WTC11 (cell line): ENCODE measurements around the gene CTNNA2. TPM values are rescaled to one million over a fixed set of nuclear protein-coding genes. Genes with fewer than 3 reads are reported as not detected.

Experiments used
- ATAC-seq: fragments of 200-7000 bp; cut with Tn5 transposase; 2 replicates; pipeline ENCODE4 v1.10.0; 2021; ENCODE audit warnings: mild to moderate bottlenecking, moderate library complexity
- CTCF ChIA-PET: fragments of 300-600 bp; sonication (Branson Sonifier 250); formaldehyde crosslinking; loops from one replicate; lab custom pipeline; 2021; ENCODE audit warnings: antibody characterized with exemption; lab: Charles Lee
- POLR2A ChIA-PET: fragments of 350-600 bp; sonication (Branson Sonifier 250); formaldehyde crosslinking; loops from one replicate; lab custom pipeline; 2021; ENCODE audit warnings: antibody characterized with exemption; lab: Charles Lee
- DNase-seq: peaks from one replicate; pipeline ENCODE4 v3.0.0; 2021; ENCODE audit warnings: low spot score
- H3K27ac Mint-ChIP-seq: 2 replicates; pipeline ENCODE4 v1.8.0; 2021; ENCODE audit warnings: mixed read lengths
- H3K27me3 Mint-ChIP-seq: 2 replicates; pipeline ENCODE4 v1.8.0; 2021; ENCODE audit warnings: low read depth, mild to moderate bottlenecking, moderate library complexity, mixed read lengths
- H3K36me3 Mint-ChIP-seq: 2 replicates; pipeline ENCODE4 v1.8.0; 2021; ENCODE audit warnings: mixed read lengths
- H3K4me1 Mint-ChIP-seq: 2 replicates; pipeline ENCODE4 v1.8.0; 2022; ENCODE audit warnings: mixed read lengths
- H3K4me3 Mint-ChIP-seq: 2 replicates; pipeline ENCODE4 v1.8.0; 2021; ENCODE audit warnings: mild to moderate bottlenecking, moderate library complexity, mixed read lengths
- H3K9me3 Mint-ChIP-seq: 2 replicates; pipeline ENCODE4 v1.8.0; 2021; ENCODE audit warnings: mixed read lengths
- CREB1 ChIP-seq: sonication (generic); formaldehyde crosslinking; IDR thresholded peaks from 2 replicates; pipeline ENCODE4 v1.8.0; 2023; ENCODE audit warnings: mild to moderate bottlenecking, missing genetic modification reagents
- CREM ChIP-seq: sonication (generic); formaldehyde crosslinking; IDR thresholded peaks from 2 replicates; pipeline ENCODE4 v1.8.1; 2022; ENCODE audit warnings: mild to moderate bottlenecking, missing genetic modification reagents, moderate library complexity
- ELF4 ChIP-seq: sonication (generic); formaldehyde crosslinking; IDR thresholded peaks from 2 replicates; pipeline ENCODE4 v1.8.1; 2022; ENCODE audit warnings: low read depth, mild to moderate bottlenecking, moderate library complexity, missing genetic modification reagents
- FOXP1 ChIP-seq: sonication (generic); formaldehyde crosslinking; IDR thresholded peaks from 2 replicates; pipeline ENCODE4 v1.8.0; 2022; ENCODE audit warnings: missing genetic modification reagents, mild to moderate bottlenecking, moderate library complexity, borderline replicate concordance
- GTF2I ChIP-seq: fragments of 250-450 bp; sonication (Bioruptor Pico); conservative IDR thresholded peaks from 2 replicates; pipeline ENCODE4 v1.4.0; 2021; ENCODE audit warnings: mild to moderate bottlenecking
- IRF2 ChIP-seq: sonication (generic); formaldehyde crosslinking; IDR thresholded peaks from 2 replicates; pipeline ENCODE4 v1.8.0; 2022; ENCODE audit warnings: low read depth, missing genetic modification reagents, borderline replicate concordance
- JAZF1 ChIP-seq: fragments of 250-450 bp; sonication (Bioruptor Pico); IDR thresholded peaks from 2 replicates; pipeline ENCODE4 v1.9.0; 2021; ENCODE audit warnings: moderate library complexity, mild to moderate bottlenecking, inconsistent platforms
- MYBL2 ChIP-seq: sonication (generic); formaldehyde crosslinking; IDR thresholded peaks from 2 replicates; pipeline ENCODE4 v1.8.1; 2023; ENCODE audit warnings: mild to moderate bottlenecking, moderate library complexity, missing genetic modification reagents
- NFATC4 ChIP-seq: fragments of 250-450 bp; sonication (Bioruptor Pico); IDR thresholded peaks from 2 replicates; pipeline ENCODE4 v1.9.0; 2021; ENCODE audit warnings: mild to moderate bottlenecking
- NR1H2 ChIP-seq: sonication (generic); formaldehyde crosslinking; IDR thresholded peaks from 2 replicates; pipeline ENCODE4 v1.9.0; 2021; ENCODE audit warnings: mild to moderate bottlenecking, moderate library complexity, missing genetic modification reagents
- NR2C2 ChIP-seq: sonication (generic); formaldehyde crosslinking; IDR thresholded peaks from 2 replicates; pipeline ENCODE4 v1.8.0; 2022; ENCODE audit warnings: mild to moderate bottlenecking, missing genetic modification reagents
- NR3C1 ChIP-seq: sonication (generic); formaldehyde crosslinking; conservative IDR thresholded peaks from 2 replicates; pipeline ENCODE4 v1.8.1; 2023; ENCODE audit warnings: low read depth, mild to moderate bottlenecking, missing genetic modification reagents
- SP1 ChIP-seq: sonication (generic); formaldehyde crosslinking; conservative IDR thresholded peaks from 2 replicates; pipeline ENCODE4 v1.8.1; 2022; ENCODE audit warnings: missing genetic modification reagents
- ZNF138 ChIP-seq: sonication (generic); formaldehyde crosslinking; conservative IDR thresholded peaks from 2 replicates; pipeline ENCODE4 v1.8.1; 2022; ENCODE audit warnings: mild to moderate bottlenecking, moderate library complexity, missing genetic modification reagents
- ZNF219 ChIP-seq: sonication (generic); formaldehyde crosslinking; IDR thresholded peaks from 2 replicates; pipeline ENCODE4 v1.8.0; 2023; ENCODE audit warnings: missing genetic modification reagents, mild to moderate bottlenecking, borderline replicate concordance
- ZNF317 ChIP-seq: sonication (generic); formaldehyde crosslinking; IDR thresholded peaks from 2 replicates; pipeline ENCODE4 v1.8.1; 2023; ENCODE audit warnings: low read depth, mild to moderate bottlenecking, moderate library complexity, missing genetic modification reagents, borderline replicate concordance
- ZNF396 ChIP-seq: fragments of 250-450 bp; sonication (Bioruptor Pico); IDR thresholded peaks from 2 replicates; pipeline ENCODE4 v1.8.0; 2021; ENCODE audit warnings: mild to moderate bottlenecking, moderate library complexity, borderline replicate concordance
- ZNF416 ChIP-seq: fragments of 250-450 bp; sonication (Bioruptor Pico); IDR thresholded peaks from 2 replicates; pipeline ENCODE4 v1.9.0; 2021; ENCODE audit warnings: mild to moderate bottlenecking, inconsistent platforms
- total RNA-seq: library from RNA; stranded (reverse); gene quantifications from 3 replicates; pipeline ENCODE4 v1.2.3, GENCODE V29; 2021
- TF ChIP-seq, protein P1 (sequence below): sonication (generic); formaldehyde crosslinking; conservative IDR thresholded peaks from 2 replicates; pipeline ENCODE4 v1.8.1; 2022; ENCODE audit warnings: mild to moderate bottlenecking, missing genetic modification reagents
- TF ChIP-seq, protein P2 (sequence below): fragments of 200-600 bp; IDR thresholded peaks from 2 replicates; pipeline ENCODE4 v1.8.0; 2022; ENCODE audit warnings: antibody characterized with exemption
- TF ChIP-seq, protein P3 (sequence below): sonication (generic); formaldehyde crosslinking; IDR thresholded peaks from 2 replicates; pipeline ENCODE4 v1.8.1; 2023; ENCODE audit warnings: mild to moderate bottlenecking, missing genetic modification reagents, moderate library complexity
- TF ChIP-seq, protein P4 (sequence below): sonication (generic); formaldehyde crosslinking; IDR thresholded peaks from 2 replicates; pipeline ENCODE4 v1.8.1; 2022; ENCODE audit warnings: mild to moderate bottlenecking, missing genetic modification reagents, moderate library complexity, borderline replicate concordance
- TF ChIP-seq, protein P5 (sequence below): sonication (generic); formaldehyde crosslinking; IDR thresholded peaks from 2 replicates; pipeline ENCODE4 v1.8.0; 2022; ENCODE audit warnings: mild to moderate bottlenecking, missing genetic modification reagents
- TF ChIP-seq, protein P6 (sequence below): sonication (generic); formaldehyde crosslinking; IDR thresholded peaks from 2 replicates; pipeline ENCODE4 v1.8.1; 2023; ENCODE audit warnings: mild to moderate bottlenecking, moderate library complexity, missing genetic modification reagents
- TF ChIP-seq, protein P7 (sequence below): sonication (generic); formaldehyde crosslinking; IDR thresholded peaks from 2 replicates; pipeline ENCODE4 v1.8.1; 2022; ENCODE audit warnings: mild to moderate bottlenecking, moderate library complexity, missing genetic modification reagents
- TF ChIP-seq, protein P8 (sequence below): sonication (generic); formaldehyde crosslinking; IDR thresholded peaks from 2 replicates; pipeline ENCODE4 v1.8.1; 2022; ENCODE audit warnings: low read depth, missing genetic modification reagents, borderline replicate concordance
- TF ChIP-seq, protein P9 (sequence below): fragments of 250-450 bp; sonication (Bioruptor Pico); conservative IDR thresholded peaks from 2 replicates; pipeline ENCODE4 v1.9.0; 2021; ENCODE audit warnings: mild to moderate bottlenecking

Gene CTNNA2
- total RNA-seq, 1 experiment from 2014 or later, result 3.8 TPM

DNA sequence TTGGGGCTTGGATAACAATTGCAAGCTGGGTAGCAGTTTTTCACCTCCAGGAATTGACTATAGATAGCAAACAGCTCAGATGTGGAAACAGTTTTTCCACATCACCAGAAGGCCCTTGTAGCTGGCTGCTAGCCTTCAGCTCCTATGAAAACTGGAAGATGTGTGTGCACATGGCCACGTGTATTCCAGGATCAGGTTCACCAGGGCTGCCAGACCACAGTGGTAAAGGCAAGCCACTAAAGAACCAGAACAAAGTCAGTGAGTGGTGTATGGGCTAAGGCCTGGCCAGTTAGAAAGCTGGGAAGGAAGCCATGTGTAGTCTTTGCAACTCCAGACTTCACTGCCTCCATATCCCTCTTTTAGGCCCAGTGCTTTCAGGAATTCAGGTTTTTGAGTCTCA lies 778.8 kb downstream of the CTNNA2 start (continued):
- TF ChIP-seq ZNF138 (CRISPR knock-in tag) (no peak), SP1 (CRISPR knock-in tag) (no peak), NR2C2 (CRISPR knock-in tag) (no peak), ZNF396 (CRISPR knock-in tag) (no peak), CREB1 (no peak), FOXP1 (CRISPR knock-in tag) (no peak)
- TF ChIP-seq, protein P1, sequence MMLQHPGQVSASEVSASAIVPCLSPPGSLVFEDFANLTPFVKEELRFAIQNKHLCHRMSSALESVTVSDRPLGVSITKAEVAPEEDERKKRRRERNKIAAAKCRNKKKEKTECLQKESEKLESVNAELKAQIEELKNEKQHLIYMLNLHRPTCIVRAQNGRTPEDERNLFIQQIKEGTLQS (CRISPR knock-in tag), result no peak
- TF ChIP-seq, protein P2, sequence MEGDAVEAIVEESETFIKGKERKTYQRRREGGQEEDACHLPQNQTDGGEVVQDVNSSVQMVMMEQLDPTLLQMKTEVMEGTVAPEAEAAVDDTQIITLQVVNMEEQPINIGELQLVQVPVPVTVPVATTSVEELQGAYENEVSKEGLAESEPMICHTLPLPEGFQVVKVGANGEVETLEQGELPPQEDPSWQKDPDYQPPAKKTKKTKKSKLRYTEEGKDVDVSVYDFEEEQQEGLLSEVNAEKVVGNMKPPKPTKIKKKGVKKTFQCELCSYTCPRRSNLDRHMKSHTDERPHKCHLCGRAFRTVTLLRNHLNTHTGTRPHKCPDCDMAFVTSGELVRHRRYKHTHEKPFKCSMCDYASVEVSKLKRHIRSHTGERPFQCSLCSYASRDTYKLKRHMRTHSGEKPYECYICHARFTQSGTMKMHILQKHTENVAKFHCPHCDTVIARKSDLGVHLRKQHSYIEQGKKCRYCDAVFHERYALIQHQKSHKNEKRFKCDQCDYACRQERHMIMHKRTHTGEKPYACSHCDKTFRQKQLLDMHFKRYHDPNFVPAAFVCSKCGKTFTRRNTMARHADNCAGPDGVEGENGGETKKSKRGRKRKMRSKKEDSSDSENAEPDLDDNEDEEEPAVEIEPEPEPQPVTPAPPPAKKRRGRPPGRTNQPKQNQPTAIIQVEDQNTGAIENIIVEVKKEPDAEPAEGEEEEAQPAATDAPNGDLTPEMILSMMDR, result no peak
- TF ChIP-seq, protein P3, sequence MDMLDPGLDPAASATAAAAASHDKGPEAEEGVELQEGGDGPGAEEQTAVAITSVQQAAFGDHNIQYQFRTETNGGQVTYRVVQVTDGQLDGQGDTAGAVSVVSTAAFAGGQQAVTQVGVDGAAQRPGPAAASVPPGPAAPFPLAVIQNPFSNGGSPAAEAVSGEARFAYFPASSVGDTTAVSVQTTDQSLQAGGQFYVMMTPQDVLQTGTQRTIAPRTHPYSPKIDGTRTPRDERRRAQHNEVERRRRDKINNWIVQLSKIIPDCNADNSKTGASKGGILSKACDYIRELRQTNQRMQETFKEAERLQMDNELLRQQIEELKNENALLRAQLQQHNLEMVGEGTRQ (CRISPR knock-in tag), result no peak
- TF ChIP-seq, protein P4, sequence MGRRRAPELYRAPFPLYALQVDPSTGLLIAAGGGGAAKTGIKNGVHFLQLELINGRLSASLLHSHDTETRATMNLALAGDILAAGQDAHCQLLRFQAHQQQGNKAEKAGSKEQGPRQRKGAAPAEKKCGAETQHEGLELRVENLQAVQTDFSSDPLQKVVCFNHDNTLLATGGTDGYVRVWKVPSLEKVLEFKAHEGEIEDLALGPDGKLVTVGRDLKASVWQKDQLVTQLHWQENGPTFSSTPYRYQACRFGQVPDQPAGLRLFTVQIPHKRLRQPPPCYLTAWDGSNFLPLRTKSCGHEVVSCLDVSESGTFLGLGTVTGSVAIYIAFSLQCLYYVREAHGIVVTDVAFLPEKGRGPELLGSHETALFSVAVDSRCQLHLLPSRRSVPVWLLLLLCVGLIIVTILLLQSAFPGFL, result no peak

DNA sequence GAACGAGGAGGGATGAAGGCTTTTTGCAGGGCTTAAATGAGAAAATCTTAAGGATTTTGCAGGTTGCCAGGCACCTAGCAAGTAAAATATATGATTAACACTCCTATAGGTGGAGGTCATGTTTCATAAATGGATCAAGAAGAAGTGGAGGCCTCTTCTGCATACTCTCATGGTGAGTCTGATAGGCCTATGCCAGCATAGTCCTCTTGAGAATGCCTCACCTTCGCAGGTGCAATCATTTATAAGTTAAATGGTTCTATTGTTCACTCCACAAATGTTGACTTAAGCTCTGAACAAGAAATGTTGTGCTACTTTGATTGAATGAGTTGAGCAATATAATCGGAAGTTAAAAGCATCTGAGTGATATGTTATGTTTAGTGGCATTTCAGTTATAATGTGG lies 779.6 kb downstream of the CTNNA2 start:
- ChIA-PET POLR2A (no interaction called here), CTCF (no interaction called here)
- Mint-ChIP-seq H3K4me3 (no peak overlapping the region), H3K27me3 (no peaks in the 10 kb centered on the region; the same call in 1 of the 2 replicates), H3K4me1 (peaks cover 5% of the 10 kb centered on the region), H3K27ac (no peak overlapping the region), H3K36me3 (no peaks in the 10 kb centered on the region), H3K9me3 (no peaks in the 10 kb centered on the region)
- TF ChIP-seq CREM (no peak), NR3C1 (CRISPR knock-in tag) (no peak), ZNF219 (CRISPR knock-in tag) (no peak), ELF4 (no peak), NFATC4 (no peak), ZNF416 (no peak), JAZF1 (no peak), ZNF317 (CRISPR knock-in tag) (no peak), MYBL2 (CRISPR knock-in tag) (no peak), NR1H2 (CRISPR knock-in tag) (no peak), GTF2I (CRISPR knock-in tag) (no peak), IRF2 (CRISPR knock-in tag) (no peak)
- TF ChIP-seq, protein P5, sequence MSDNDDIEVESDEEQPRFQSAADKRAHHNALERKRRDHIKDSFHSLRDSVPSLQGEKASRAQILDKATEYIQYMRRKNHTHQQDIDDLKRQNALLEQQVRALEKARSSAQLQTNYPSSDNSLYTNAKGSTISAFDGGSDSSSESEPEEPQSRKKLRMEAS, result no peak
- TF ChIP-seq, protein P6, sequence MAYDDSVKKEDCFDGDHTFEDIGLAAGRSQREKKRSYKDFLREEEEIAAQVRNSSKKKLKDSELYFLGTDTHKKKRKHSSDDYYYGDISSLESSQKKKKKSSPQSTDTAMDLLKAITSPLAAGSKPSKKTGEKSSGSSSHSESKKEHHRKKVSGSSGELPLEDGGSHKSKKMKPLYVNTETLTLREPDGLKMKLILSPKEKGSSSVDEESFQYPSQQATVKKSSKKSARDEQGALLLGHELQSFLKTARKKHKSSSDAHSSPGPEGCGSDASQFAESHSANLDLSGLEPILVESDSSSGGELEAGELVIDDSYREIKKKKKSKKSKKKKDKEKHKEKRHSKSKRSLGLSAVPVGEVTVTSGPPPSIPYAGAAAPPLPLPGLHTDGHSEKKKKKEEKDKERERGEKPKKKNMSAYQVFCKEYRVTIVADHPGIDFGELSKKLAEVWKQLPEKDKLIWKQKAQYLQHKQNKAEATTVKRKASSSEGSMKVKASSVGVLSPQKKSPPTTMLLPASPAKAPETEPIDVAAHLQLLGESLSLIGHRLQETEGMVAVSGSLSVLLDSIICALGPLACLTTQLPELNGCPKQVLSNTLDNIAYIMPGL (CRISPR knock-in tag), result no peak
- TF ChIP-seq, protein P7, sequence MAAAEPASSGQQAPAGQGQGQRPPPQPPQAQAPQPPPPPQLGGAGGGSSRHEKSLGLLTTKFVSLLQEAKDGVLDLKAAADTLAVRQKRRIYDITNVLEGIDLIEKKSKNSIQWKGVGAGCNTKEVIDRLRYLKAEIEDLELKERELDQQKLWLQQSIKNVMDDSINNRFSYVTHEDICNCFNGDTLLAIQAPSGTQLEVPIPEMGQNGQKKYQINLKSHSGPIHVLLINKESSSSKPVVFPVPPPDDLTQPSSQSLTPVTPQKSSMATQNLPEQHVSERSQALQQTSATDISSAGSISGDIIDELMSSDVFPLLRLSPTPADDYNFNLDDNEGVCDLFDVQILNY, result no peak
- TF ChIP-seq, protein P8, sequence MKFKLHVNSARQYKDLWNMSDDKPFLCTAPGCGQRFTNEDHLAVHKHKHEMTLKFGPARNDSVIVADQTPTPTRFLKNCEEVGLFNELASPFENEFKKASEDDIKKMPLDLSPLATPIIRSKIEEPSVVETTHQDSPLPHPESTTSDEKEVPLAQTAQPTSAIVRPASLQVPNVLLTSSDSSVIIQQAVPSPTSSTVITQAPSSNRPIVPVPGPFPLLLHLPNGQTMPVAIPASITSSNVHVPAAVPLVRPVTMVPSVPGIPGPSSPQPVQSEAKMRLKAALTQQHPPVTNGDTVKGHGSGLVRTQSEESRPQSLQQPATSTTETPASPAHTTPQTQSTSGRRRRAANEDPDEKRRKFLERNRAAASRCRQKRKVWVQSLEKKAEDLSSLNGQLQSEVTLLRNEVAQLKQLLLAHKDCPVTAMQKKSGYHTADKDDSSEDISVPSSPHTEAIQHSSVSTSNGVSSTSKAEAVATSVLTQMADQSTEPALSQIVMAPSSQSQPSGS (CRISPR knock-in tag), result no peak
- TF ChIP-seq, protein P9, sequence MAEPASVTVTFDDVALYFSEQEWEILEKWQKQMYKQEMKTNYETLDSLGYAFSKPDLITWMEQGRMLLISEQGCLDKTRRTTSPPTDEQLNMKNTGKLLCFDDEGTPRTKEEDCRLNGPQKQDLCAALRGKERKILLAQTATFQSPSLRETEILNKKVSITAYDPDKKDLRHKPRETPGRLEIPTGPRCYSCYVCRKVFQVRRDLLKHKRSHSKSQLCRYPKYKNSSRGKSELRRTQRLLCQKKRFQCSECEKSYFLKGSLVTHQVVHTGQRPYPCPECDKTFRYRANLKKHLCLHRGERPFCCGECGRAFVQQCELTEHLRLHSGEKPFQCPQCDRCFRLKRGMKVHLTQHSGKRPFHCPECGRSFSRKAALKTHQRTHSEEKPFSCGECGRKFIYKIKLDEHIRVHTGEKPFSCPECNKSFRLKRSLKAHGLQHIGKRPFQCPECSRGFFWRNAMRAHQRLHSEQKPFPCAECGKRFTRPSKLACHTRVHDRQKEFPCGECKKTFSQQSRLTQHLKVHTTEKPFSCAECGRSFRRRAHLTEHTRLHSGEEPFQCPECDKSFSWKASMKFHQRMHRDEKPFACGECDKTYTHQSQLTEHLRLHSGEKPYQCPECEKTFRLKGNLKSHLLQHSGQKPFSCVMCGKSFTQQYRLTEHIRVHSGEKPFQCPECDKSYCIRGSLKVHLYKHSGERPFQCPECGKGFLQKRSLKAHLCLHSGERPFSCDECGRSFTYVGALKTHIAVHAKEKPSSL, result no peak
- ATAC-seq (no peak), DNase-seq (no peak)
